GM12892 (cell line): ENCODE results near the gene OXCT1.

Experiments used
- POLR2A ChIP-seq: IDR thresholded peaks from 2 replicates; pipeline ENCODE4 v1.6.1; 2011; ENCODE audit warnings: low read depth, low read length, control low read depth
- POLR2AphosphoS5 ChIP-seq: IDR thresholded peaks from 2 replicates; pipeline ENCODE4 v1.6.1; 2011; ENCODE audit warnings: low read depth, low read length, control low read depth
- TAF1 ChIP-seq: IDR thresholded peaks from 2 replicates; pipeline ENCODE4 v1.6.1; 2011; ENCODE audit warnings: low read depth, mild to moderate bottlenecking, control low read depth, low read length, borderline replicate concordance

DNA sequence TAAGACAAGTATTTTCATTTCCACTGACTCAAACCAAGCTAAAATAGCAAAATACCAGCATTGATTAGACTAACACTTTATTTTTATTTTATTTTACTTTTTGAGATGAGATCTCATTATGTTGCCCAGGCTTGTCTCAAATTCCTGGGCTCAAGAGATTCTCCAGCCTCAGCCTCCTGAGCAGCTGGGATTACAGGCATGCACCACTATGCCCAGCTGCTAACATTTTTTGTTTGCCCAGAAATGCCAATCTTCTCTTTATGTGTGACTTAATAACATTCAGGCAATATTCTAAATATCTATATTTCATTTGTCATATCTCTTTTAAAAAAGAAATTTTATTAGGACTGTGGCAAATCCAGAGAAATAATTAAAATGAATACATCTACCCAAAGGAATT is 55.0 kb downstream of the OXCT1 start:
- TF ChIP-seq POLR2A (no peak), POLR2AphosphoS5 (no peak), TAF1 (no peak)
